Upper lobe of left lung (tissue), 4 donors: ENCODE results near the gene ACAN.

Experiments used
- EP300 ChIP-seq, 4 donors: sonication (generic); formaldehyde crosslinking; IDR thresholded peaks; one replicate each; pipeline ENCODE4 v1.5.1; 2017; ENCODE audit warnings: antibody characterized with exemption in 4 of 4, control low read depth in 2 of 4
- TF ChIP-seq, protein P1 (sequence below), 6 experiments: fragments of 450-650 bp in 4 of 6; fragments of 200-600 bp in 2 of 6; sonication (generic) in 2 of 6; IDR thresholded peaks; one replicate each; pipeline ENCODE4 v1.5.1; 2016 to 2019; ENCODE audit warnings: antibody characterized with exemption in 6 of 6

DNA sequence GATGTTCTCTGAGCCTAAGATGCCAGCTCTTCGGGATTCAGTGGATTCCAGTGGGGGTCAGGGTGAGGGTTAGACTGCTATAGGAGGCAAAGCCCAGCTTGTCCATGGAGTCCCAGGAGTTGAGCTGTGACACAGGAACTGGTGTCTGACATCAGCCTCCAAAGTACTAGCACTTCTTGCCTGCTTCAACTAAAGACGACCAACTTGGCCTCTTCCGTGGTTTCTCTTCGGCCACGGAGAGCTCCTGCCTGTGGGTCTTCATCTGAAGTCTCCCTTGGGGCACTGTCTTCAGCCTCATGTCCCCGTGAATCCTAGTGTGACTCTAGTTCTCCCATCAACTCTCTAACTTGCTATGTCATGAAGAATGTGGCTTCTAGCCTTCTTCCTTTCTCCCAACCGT lies 12.8 kb upstream of the ACAN start:
- TF ChIP-seq, protein P1, sequence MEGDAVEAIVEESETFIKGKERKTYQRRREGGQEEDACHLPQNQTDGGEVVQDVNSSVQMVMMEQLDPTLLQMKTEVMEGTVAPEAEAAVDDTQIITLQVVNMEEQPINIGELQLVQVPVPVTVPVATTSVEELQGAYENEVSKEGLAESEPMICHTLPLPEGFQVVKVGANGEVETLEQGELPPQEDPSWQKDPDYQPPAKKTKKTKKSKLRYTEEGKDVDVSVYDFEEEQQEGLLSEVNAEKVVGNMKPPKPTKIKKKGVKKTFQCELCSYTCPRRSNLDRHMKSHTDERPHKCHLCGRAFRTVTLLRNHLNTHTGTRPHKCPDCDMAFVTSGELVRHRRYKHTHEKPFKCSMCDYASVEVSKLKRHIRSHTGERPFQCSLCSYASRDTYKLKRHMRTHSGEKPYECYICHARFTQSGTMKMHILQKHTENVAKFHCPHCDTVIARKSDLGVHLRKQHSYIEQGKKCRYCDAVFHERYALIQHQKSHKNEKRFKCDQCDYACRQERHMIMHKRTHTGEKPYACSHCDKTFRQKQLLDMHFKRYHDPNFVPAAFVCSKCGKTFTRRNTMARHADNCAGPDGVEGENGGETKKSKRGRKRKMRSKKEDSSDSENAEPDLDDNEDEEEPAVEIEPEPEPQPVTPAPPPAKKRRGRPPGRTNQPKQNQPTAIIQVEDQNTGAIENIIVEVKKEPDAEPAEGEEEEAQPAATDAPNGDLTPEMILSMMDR (IDR thresholded peaks at IDR 0.05): no peak
- no peak for TF ChIP-seq EP300 (IDR thresholded peaks at IDR 0.05)
